HG03064 (cell line): ENCODE data around the gene CDC42.
"Not testable (repeated sequence)": the region's sequence is repeated elsewhere in the genome, so short reads cannot be mapped to it uniquely, and the experiment has no call there.

ENCODE experiments used
- ATAC-seq: cut with Tn5 transposase; IDR thresholded peaks from one replicate; pipeline ENCODE4 v1.9.1; 2021; ENCODE audit warnings: low read depth; ENCODE audit not compliant: unreplicated experiment

CDC42 gene

DNA sequence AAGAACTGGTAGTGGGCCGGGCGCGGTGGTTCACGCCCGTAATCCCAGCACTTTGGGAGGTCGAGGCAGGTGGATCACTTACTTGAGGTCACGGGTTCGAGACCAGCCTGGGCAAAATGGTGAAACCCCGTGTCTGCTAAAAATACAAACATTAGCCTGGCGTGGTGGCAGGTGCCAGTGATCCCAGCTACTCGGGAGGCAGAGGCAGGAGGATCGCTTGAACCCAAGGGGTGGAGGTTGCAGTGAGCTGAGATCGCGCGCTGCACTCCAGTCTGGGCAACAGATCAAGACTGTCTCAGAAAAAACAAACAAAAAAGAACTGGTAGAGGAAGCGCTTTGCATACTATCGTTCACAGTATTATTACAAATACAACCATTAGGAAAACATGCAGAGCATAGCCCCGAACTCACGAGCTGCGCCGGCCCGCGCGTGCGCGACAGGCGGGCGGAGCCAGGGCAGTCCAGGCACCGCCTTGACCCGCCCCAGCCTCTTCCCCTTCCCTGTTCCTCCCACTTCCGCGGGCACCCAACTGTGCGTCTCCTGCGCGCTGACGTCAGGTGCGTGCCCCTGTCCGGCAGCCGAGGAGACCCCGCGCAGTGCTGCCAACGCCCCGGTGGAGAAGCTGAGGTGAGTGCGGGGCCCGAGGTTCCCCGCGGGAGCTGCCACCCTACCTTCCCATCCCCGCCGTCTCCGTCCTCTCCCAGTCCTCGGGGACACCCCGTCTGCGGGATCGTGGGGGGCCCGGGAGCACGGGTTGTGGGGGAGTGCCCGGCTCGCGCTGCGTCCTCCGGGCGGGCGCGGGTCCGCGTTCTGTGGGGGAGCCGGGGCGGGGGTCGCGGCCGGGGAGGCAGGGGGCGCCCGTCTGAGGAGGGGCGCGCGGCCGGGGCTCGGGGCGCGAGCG is at the start of gene CDC42:
CDC42 (plus strand) TSS at position 595 of the 902 bp plus-strand sequence. CDS start 25,770 bp downstream, outside the sequence.
- peak; percentile 82 for ATAC-seq

DNA sequence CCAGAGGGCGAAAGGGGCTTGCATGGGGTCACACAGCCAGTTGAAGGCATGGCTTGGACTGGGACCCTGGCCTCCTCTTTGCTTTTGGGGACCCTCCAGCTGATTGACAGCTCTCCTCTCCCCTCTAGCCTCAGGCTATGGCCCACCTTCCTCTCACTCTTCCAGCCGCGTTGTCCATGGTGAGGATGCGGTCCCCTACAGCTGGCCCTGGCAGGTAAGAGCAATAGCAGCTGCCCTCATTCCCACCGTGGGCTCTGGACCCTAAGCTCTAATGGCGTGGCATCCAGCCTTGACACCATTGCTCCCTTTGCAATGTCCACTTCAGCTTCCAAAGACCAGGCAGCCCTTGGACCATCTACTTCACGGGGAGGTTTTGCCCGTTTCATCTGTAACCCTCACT is 49.6 kb upstream of the CDC42 start:
- ATAC-seq: not testable (repeated sequence)

DNA sequence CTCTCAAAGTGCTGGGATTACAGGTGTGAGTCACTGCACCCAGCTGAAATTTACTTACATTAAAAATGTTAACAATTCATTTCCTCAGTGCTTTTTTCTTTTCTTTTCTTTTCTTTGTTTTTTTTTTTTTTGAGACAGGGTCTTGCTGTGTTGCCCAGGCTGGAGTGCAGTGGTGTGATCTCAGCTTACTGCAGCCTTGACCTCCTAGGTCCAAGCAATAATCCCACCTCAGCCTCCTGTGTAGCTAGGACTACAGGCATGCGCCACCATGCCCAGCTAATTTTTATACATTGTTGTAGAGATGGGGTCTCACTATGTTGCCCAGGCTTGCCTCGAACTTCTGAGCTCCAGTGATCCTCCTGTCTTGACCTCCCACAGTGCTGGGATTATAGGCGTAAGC is 48.5 kb upstream of the CDC42 start:
- ATAC-seq: not testable (repeated sequence)

DNA sequence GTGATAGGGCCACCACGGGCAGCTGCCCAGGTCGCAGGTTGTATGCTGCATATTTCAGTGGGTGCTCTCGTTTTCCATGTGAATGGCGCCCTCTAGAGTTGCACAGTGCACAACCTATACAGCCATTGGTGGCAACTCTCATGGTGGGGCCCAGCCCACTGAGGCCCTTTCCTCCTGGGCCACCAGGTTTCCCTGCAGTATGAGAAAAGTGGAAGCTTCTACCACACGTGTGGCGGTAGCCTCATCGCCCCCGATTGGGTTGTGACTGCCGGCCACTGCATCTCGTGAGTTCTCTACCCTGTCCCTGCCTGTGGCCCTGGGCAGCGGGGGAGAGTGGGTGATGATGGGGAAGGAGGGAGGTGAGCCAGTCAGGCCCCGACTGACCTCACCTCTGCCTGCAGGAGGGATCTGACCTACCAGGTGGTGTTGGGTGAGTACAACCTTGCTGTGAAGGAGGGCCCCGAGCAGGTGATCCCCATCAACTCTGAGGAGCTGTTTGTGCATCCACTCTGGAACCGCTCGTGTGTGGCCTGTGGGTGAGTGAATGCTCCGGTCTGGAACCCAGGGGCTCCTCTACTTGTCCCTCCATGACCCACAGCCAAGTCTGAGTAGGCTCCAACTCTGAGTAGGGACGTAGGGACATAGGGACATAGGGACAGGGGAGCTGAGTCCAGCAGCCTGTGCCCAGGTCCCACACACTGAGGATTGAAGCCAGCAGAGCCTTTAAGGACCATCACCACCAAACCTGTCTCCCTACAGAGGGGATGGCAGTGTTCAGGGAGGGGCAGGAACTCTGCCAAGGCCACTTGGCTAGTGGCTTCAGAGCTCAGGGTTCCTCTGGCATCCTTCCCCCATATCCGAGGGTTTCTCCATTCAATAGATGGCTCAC is 47.0 kb upstream of the CDC42 start:
- ATAC-seq: not testable (repeated sequence)

DNA sequence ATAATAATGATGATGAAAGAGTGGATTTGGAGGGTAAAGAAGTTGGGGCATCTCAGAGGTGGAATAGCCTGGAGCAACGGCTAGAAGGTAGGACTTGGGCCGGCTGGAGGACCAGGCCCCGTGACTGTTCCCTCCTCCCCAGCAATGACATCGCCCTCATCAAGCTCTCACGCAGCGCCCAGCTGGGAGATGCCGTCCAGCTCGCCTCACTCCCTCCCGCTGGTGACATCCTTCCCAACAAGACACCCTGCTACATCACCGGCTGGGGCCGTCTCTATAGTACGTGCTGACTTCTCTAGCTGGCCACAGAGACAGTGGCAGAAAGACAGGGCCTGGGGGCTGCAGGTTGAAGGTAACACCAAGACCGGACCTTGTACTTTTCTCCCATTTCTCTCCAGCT is 45.8 kb upstream of the CDC42 start:
- ATAC-seq: not testable (repeated sequence)

DNA sequence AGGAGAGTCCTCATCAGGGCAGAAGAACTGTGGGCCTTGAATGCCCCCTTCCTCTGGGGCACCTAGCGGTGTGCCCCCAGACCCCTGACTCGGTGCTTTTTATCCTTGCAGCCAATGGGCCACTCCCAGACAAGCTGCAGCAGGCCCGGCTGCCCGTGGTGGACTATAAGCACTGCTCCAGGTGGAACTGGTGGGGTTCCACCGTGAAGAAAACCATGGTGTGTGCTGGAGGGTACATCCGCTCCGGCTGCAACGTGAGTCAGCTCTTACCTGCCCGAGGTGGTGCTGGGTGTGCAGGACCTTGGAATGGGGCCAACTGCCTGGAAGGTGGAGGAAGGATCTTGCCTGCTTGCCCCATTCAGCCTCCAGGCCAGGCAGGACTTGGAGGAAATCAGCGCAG is 45.2 kb upstream of the CDC42 start:
- ATAC-seq: not testable (repeated sequence)

DNA sequence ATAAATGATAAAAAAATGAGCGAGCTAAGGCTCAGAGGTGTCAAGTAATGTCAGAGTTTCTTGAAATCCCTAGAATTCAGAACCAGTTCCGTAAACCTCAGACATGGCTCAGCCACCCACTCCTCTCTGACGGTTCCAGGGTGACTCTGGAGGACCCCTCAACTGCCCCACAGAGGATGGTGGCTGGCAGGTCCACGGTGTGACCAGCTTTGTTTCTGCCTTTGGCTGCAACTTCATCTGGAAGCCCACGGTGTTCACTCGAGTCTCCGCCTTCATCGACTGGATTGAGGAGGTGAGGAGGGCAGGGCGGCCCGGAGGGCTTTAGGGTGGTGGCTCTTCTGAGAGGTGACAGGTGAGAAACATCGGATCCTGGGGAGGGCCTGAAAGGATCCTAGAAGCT is 42.9 kb upstream of the CDC42 start:
- not testable (repeated sequence) for ATAC-seq

DNA sequence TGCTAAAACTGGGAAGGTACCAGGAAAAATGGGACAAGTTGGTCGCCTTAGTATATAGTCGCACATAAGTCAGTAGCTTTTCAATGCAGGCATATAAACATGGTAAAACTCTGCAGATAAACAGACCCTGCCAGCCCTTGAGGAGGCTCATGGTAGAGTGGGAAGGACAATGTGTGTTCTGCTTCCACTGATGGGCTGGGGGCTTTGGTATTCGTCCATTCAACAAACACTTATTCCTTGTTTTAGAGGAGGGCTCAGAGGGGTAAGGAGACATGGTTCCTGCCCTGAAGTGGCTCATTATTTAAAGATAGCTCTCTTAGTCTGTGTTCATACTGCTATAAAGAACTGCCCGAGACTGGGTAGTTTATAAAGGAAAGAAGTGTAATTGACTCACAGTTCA is 39.8 kb upstream of the CDC42 start:
- not testable (repeated sequence) for ATAC-seq

DNA sequence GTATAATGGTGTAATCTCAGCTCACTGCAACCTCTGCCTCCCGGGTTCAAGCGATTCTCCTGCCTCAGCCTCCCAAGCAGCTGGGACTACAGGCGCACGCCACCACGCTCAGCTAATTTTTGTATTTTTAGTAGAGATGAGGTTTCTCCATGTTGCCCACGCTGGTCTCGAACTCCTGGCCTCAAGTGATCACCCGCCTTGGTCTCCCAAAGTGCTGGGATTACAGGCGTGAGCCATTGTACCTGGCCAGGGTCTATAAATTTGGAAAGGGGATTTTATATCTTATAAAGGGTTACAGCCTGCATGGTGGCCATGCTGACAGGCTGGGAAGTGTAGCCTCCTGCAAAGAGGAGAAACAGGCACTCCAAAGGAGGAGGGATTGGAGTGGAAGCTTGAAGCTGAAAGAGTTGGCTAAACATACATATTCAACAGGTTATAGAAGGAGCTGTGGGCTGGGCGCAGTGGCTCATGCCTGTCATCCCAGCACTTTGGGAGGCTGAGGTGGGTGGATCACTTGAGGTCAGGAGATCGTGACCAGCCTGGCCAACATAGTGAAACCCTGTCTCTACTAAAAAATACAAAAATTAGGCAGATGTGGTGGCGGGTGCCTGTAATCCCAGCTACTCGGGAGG is 37.8 kb upstream of the CDC42 start:
- not testable (repeated sequence) for ATAC-seq

DNA sequence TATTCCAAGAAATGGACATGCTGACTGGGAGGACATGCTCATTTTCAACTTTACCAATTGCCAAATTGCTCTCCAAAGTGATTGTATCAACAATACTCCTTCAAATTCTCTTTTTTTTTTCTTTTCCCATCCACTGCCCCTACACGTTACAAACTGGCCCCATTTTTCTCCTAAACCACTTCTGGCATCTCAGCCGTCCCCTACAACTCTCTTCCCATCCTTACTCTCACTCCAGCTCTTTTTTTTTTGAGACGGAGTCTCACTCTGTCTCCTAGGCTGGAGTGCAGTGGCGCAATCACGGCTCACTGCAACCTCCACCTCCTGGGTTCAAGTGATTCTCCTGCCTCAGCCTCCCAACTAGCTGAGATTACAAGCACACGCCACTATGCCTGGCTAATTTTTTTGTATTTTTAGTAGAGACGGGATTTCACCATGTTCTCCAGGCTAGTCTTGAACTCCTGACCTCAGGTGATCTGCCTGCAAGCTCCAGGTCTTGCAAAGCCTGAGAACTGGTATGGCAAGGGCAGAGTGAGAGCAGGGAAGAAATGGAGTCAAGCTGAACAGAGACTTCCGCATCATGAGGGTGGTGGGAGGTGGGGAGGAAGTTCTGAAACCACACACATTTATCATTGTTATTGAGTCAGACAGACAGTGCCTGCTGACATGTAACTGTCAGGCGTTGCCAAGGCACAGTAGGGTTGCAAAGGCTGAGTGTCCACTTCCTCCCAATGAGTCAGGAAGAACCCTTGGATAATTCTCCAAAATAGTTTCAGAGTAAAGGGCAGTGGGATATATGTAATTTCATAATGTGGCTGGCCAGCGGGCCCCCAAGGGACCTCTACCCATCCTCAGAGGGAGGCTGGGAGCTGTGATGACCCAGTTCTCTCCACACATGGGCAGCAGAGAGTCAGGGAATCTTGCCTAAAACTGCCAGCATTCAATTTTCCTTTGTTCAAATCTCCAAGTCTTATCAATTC is 33.6 kb upstream of the CDC42 start:
- ATAC-seq: no peak

DNA sequence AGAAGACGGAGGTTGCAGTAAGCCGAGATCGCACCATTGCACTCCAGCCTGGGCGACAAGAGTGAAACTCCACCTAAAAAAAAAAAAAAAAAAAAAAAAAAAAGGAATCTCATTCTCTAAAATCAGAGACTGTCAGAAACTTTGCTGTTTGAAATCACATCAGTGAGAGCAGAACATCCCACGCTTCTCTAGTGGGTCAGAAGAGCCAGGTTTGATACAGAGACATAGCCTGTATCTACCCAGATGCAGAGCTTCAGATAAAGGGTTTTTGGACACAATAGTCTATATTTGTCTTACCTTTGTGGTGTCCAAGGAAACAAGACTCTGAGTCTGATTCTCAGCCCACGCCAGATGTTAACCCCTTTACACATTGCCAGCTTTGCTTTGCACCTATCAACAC is 31.4 kb upstream of the CDC42 start:
- no peak for ATAC-seq

DNA sequence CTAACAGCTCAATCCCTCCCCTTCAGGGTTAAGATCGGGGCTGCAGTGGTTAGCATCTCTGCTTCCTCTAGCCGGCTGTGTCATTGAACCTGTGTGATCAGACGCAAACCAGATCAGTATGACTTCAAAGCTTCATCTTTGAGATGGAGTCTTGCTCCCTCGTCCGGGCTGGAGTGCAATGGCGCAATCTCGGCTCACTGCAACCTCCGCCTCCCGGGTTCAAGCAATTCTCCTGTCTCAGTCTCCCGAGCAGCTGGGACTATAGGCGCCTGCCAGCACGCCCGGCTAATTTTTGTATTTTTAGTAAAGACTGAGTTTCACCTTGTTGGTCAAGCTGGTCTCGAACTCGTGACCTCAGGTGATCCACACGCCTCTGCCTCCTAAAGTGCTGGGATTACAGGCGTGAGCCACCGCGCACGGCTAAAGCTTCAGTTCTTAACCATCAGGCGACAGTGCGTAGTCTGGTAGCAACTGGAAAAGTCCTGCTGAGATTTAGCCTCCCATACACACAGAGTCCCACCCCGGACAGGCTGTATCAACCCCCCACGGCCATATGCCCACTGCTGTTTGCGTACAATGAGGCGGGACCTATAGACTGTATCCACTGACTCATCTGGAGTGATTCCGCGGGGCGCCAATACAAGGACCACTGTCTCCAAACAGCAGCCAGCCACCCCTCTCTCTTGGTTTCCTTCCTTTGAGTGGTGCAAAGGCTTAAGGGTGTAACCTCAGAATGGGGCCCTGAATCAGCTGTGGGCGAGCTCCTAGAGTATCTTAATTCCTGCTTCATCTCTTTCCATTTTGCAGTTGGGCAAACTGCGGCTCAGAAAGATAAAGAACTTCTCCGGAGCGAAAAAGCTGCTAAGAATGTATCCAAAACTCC is 27.8 kb upstream of the CDC42 start:
- ATAC-seq: peak; percentile 41

DNA sequence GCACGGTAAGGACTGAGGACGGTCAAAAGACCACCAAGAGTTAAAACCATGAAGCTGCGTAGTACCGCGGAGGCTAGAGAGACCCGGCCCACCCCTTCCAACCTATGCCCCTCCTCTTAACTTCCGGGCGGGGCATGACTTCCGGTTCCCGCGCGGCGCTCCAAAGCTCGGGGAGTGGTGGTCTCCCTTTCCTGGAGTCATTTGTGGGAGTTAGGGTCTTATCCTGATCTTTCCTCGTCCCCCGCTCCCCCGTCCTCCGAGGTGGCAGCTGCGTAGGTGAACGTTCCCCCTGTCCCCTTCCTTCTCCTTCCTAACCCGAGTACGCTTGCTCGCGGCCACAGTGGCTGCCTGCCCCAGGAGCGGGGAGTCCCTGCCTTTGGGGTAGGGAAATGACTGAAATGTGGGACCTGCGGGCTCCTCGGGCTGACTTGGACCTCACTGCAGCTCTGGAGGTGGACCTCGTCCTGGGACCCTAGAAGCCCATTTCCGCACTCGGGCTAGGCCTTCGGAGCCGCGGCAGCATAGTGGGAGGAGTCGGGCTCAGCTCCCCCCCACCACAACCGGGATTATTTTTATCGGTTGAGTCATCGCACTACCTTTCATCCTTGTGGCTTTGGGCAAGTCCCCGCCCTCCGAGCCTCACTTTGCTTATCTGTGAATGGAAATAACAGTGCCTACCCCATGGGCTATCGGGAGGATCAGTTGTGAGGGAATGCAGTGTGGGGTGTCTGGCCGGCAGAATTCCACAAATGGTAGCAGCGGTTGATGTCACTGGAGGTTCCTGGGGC is 26.9 kb upstream of the CDC42 start:
- ATAC-seq: peak; percentile 58

DNA sequence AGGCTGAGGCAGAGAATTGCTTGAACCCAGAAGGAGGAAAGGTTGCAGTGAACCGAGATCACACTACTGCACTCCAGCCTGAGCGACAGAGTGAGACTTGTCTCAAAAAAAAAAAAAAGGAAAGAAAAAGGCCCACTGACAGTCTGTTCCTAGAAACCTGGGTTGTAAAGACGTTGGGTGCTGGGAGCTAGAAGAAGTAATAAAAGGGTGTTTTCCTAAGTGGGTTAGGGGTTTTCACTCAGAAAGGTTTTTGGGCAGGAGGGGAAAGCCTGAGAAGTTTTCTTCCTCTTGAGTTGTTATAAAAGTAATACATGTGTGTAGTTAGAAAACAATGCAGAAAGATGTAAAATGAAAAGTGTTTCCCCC is 25.6 kb upstream of the CDC42 start:
- no peak for ATAC-seq

DNA sequence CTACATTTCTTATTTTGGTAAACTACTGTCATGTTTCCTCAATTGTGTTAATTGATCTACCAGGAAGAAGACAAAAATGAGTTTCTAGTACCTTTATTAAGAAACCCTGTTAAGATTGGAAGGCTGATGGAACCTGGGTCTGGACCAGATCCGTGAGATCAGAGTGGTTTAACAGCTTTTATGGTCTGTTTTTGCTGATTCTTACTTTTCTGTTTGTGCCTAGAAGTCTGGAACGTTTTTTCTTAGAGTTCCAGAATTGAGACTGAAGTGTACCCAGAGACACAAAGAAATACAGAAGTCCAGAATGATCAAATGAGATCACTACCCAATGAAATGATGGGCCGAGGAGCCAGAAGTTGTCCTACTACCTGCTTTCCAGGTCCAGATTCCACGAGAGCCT is 22.5 kb upstream of the CDC42 start:
- no peak for ATAC-seq

DNA sequence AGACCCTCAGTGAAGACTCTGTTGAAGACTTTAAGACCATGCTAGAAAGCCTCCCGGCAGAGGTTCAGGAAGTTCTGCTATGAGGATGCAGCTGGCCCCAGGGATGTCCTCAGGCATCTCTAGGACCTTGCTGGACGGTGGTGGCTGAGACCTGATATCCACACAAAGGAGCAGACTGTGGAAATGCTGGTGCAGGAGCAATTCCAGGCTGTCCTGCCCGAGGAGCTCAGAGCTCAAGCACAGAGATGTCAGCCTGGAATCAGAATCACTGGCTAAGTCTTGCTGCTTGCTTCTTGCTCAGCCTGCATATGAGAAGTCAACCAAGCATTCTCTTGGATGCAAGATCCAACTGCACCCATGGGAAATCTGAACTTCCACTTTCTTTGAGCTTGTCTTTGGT is 22.0 kb upstream of the CDC42 start:
- no peak for ATAC-seq

DNA sequence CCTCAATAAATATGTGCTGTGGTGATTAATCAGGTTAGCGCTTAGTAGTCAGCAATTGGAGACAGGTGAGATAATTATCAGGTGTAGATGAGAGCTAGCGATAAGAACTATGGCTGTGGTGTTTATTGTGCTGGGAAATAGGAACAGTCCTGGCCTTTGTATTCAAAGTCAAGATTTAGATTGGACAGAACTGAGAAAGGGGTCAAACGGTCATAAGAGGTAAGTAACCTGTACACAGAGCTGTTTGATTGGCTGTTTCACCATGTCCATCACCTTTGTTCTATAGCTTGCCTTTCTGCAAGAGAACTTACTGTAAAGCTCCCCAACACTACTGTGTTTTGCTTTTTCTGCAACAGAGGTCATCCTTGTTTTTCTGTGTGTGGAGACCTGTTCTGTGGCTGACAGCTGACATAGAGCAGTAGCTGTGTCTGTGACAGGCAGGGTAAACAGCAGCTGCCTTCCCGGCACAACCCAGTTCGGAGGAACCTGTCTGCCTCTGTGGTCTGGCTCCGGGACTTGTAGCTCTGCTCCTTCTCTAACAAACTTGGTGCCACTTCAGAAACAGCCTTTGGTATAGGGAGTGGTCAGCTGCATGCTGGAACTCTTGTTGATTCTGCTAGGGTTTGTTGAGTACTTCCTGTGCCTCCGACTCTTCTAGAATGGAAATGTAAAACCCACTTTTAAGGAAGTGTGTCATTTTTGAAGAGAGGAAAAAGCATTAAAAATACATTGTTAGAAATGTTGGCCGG is 21.1 kb upstream of the CDC42 start:
- no peak for ATAC-seq
